Stimulated activated CD8-positive, alpha-beta memory T cell treated with anti-CD3 and anti-CD28 coated beads, Interleukin-12 subunit alpha, Interleukin-12 subunit beta, amount 100 ng/mL, for 1 hour (primary cell): ENCODE measurements around the gene MMAB.
A peak's percentile ranks its signal among the peaks of the same experiment; 100 is the strongest.

Source experiments
- DNase-seq: peaks from one replicate; pipeline ENCODE4 v3.0.0-alpha.2; 2020; ENCODE audit warnings: low read depth

MMAB gene

GRCh38 chr12:109538191-109538863, 35.0 kb downstream of the MMAB start:
- no peak for DNase-seq

- no peak for DNase-seq
These were observed 36.2 kb downstream of the MMAB start for GRCh38 chr12:109537136-109537535.

GRCh38 chr12:109535863-109536250, 37.4 kb downstream of the MMAB start:
- no peak for DNase-seq

DNA sequence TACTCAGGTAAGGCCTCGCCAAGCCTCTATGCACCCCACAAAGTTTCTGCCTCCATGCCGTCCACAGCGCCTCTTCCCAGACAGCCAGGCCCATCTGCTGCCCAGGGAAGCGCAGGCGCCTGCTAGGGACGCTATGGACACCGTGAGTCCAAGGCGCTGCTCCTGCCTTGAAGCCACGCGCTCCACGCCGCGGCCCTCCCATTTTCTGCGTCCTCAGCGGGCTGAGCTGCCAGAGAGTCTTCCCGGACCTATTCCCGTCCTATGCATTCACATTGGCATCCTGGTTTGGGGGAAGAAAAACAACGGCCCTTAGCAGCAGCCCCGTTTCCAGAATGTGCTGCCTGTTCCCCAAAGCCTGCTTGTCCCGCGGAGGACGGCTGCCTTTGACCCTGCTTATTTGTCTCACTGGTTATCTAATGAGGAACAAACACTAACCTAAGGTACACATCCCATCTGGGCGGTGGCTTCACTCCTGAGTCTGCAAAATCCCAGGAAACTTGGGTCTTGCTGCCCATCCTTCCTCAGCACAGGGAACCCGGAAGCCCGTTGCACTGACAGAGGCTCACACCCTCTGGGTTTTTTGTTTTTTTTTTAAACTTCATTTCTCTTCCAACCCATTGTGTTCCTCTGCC, 38.0 kb downstream of the MMAB start:
- no peak for DNase-seq

DNA sequence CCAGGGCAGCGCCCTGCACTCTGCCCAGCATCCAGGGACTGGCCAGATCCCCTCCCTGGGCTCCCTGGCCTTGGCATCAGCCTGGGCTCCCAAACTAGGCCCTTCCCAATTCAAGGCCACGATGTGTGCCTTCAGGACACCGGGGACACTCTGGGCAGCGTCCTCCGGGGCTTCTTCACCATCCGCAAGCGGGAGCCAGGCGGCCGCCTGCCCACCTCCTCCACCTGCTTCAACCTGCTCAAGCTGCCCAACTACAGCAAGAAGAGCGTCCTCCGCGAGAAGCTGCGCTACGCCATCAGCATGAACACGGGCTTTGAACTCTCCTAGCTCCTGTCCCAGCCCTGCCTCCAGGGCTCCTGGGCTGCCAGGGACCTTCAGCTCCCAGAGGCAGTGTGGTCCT, 38.8 kb downstream of the MMAB start:
- DNase-seq = no peak

GRCh38 chr12:109533487-109533740, 39.9 kb downstream of the MMAB start:
- DNase-seq = no peak

DNA sequence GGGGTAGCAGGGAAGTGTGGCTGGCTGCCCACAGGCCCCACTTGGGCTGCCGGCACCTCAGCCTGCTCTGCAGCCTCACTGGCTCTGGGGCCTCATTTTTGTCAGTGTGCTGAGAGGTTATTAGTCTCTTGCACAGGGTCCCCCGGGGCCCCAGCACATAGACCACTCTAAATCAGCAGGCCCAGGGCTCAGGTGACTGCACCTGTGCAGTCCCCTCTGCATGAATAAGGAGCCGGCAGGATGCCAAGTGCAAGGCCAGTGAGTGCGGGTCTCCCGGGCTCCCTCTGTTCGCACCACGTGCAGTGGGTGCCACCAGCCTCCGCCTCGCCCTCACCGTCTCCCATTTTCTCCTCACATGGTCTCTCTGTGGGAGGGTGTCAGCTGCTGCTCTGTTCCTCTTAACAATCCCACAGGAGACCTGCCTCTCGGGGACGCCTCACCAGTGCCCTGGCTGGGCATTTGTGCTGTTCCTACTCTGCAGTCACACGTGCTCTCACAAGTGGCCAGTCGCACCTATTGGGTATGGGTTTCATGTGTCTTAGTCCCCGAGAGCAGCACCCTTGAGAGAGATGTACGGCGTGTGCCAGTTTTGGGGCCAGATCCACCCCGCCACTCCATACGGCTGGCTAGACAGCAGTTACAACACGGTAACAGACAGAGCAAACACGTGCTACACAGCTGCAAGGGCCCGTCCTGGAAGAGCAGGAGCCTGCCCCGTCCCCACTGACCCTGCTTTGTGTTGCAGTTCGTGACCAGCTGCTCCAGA, 40.4 kb downstream of the MMAB start:
- DNase-seq = no peak

GRCh38 chr12:109531411-109531810, 41.9 kb downstream of the MMAB start:
- no peak for DNase-seq

DNA sequence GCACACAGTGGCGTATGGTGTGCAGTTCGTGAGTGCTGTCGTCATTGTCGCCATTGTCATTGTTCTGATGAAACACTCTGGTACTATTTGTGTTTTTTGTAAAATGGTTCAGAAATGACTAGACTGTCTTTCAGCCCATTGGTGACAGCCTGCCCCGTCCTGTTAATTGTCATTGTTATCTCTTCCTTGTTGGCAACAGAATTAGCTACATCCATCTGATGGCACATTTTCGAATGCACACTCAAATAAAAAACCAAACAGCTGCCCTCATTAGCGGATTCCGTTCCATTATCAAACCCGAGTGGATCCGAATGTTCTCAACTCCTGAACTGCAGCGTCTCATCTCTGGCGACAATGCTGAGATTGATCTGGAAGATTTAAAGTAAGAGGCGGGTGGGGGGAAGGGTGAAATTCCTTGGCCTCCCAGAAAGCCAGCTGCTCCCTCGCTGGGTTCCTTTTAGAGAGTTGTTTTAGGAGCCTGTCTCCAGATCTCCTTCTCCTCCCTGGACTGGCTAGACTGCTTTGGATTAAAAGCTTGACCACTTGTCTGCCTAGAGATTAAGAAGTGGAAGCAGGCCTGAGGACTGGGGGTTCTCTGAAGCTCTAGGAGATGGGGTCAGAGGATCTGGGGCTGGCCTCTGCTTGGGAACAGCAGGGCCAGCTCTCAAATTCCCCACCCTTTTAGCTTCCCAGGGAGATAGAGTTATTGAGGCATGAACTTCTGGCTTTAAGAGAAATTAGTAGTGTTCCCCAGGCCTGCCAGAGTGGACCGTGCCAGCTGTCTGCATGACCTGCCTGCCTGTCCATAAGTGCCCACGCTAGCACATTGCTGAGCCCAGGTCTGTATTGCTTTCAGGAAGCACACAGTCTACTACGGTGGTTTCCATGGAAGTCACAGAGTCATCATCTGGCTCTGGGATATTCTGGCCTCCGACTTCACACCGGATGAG, 43.3 kb downstream of the MMAB start:
- DNase-seq = no peak

- no peak for DNase-seq
These were observed 45.7 kb downstream of the MMAB start for GRCh38 chr12:109527489-109528123.

GRCh38 chr12:109525279-109525585, 48.1 kb downstream of the MMAB start:
- no peak for DNase-seq

DNA sequence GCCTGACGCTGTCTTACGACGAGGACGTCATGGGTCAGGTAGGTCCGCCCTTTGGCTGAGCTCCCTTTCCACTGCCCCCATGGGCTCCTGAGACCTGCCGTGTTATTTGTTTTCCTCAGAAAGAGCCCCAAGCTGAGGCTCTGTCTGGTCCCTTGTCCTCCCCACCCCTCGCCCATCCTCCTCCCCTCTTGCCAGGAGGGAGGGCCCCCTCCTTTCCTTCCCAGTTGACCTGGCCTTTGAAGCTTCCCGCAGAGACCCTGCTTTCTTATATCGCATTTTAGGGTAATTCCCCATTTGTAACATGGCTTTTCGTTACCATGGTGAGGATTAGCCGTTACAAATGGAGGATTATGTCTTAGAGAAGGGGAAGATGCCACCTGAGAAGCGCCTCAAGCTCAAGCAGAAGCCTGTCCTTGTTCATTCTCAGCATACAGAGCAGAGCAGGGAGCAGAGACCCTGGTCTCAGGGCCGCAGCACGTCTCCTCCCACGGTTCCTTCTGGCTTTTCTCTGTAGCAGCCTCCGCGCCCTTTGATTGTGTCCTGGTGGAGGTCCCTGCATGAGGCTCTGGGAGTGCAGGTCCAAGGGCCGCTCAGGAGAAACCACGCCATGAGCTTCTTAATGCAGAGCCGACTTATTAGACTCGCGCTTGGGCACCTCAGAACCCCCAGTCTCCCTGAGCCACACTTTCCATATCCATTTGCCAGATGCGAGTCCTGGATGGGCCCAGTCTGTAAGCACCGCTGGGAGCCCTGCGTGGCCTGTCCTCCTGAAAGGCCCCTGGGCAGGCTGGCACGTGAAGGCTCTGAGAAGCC, 48.6 kb downstream of the MMAB start:
- no peak for DNase-seq

DNA sequence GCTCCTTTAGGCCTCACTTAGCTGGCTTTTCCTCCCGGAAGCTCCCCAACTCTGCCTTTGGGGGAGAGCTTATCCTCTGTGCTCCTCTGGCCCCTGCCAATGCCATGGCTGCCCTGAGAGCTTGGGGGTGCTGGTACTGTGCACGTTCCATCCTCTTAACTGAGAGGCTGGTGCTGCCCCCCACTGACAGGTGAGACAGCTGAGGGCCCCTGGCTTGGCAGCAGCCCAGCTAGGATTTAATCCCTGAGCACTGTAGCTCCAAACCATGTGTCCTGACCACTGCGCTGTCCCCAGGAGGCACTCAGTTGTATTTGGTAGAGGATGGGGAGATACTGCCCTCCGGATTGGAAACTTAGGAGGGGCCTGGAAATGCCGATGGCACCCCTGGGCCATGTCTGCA, 49.8 kb downstream of the MMAB start:
- no peak for DNase-seq

DNA sequence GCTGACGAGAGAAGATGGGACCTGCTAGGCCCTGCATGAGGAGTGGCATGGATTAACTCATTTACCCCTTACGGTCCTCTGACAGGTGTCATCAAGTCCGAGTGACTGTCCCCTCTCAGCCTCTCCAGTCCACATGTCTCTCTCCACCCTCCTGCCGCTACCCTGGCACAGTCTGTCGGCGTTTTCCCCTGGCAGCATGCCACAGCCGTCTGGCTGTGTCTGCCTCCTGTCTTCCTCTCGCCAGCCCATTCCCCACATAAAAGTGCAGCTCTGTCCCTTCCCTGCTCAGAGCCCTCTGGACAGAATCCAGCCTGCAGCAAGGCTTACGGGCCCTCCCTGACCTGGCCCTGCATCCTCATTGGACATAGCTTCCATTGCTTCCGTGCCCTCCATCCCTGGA, 50.2 kb downstream of the MMAB start:
- DNase-seq = no peak

DNA sequence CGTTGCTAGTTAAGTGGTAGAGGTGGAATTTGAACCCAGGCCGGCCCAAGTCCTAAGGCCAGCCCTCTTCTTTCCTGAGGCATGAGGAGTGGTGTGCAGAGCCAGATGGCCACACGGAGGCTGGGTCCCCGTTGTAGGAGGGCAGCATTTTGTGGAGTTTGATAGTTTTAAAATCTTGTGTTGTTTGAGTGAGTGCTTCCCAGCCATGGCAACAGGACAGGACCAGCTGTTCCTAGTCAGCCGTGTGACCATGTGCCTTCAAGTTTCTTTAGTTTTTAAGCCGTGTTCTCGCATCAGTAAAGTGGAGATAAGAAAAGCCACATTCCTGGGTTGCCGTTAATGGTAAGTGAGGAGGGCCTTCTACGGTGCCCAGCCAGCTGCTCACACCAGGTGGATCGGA, 51.5 kb downstream of the MMAB start:
- no peak for DNase-seq

DNA sequence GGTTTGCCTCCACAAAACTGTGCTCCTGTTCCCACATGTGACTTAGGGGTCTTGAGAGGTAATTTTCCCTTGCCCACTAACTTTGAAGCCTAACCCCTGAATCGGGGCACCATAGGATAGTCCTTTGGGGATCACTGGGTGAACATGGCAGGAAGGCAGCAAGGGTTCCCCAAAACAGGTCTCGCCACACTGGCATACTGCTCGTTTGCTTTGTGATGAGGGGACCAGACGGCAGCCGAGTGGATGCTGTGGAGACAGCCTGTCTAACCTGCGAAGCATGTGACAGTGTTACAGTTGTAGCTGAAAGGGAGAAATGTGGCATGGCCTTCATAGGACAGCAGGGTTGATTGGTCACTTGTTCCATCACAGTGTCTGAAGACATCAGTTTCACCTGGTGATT, 53.5 kb downstream of the MMAB start:
- no peak for DNase-seq

DNA sequence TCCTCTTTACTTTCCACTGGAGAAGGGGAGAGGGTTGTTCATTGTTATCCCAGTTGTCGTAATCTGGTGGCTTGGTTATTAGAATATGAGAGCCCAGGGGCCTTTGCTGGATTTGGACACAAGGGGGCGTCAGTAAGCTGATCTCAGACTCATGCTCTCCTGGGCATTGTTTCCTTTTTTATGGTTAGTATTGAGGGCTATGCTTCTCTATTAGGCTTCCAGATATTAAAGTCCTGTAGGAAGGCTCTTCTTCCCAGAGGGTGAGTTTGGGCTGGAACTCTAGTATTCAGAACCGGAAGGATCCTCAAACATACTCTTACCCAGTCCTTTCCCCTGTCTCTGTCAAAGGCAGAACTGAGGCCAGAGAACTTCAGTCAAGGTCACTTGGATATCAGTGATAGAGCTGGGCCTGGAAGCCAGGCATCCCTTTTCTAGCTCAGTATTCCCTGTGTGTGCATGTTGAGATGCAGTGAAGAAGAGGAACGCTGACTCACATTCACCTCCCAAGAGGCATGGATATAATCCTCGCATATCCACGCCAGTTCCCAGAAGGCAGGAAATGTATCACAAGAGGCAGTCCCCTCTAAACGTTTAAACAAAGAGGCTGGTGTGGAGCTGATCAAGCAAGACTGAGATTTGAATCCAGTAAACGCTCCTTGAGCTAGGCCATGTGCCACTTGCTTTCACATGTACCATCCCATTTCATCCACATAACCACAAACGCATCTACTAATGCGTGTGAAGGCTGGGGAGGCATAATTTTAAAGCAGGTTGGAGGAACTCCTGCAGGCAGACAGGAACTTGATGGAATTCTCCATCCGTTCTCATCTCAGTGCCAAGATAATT, 54.3 kb downstream of the MMAB start:
- DNase-seq = peak; percentile 24

GRCh38 chr12:109517619-109518018, 55.7 kb downstream of the MMAB start:
- DNase-seq = no peak

GRCh38 chr12:109513977-109514376, 59.3 kb downstream of the MMAB start:
- DNase-seq = no peak

GRCh38 chr12:109513051-109513450, 60.3 kb downstream of the MMAB start:
- no peak for DNase-seq
